Mucosa of descending colon (tissue), 3 donors: ENCODE results near the gene IQGAP1. TPM values are rescaled to one million over a fixed set of nuclear protein-coding genes. Genes with fewer than 3 reads are reported as not detected.

Experiments used
- ATAC-seq: fragments of 200-7000 bp; cut with Tn5 transposase; one replicate; pipeline ENCODE4 v1.9.1; 2020; ENCODE audit warnings: mild to moderate bottlenecking, moderate library complexity
- DNase-seq, 3 donors: peaks; one replicate each; pipeline ENCODE4 v3.0.0-alpha.2; 2020
- H3K36me3 ChIP-seq: fragments of 200-600 bp; one replicate; pipeline ENCODE4 v1.8.0; 2021; ENCODE audit warnings: low read depth, mild to moderate bottlenecking
- H3K4me1 ChIP-seq: fragments of 200-600 bp; one replicate; pipeline ENCODE4 v1.8.0; 2021; ENCODE audit warnings: low read depth, mild to moderate bottlenecking
- H3K4me3 ChIP-seq: fragments of 200-600 bp; one replicate; pipeline ENCODE4 v1.8.0; 2021; ENCODE audit warnings: mild to moderate bottlenecking
- H3K9me3 ChIP-seq: fragments of 200-600 bp; one replicate; pipeline ENCODE4 v1.8.0; 2021; ENCODE audit warnings: mild to moderate bottlenecking
- intact Hi-C, 2 donors: fragments of 100-400 bp; cut with DNase I in 1 of 2; cut with micrococcal nuclease in 1 of 2; formaldehyde crosslinking; loops; one replicate each; pipeline versions ENCODE4 v1.11.0 to v1.11.1; 2022; cut with DNase I, micrococcal nuclease
- total RNA-seq, 3 donors: library from RNA; stranded (reverse); fragmentation: NEBNext Ultra II Directional in 2 of 3; extraction: Animal tissue kit (Norgen Biotek cat#: 25700) in 2 of 3; gene quantifications; one replicate each; pipeline versions ENCODE4 v1.2.1 to v1.2.4, GENCODE V29; 2021 to 2023
- TF ChIP-seq, protein P1 (sequence below): fragments of 200-600 bp; IDR thresholded peaks from one replicate; pipeline ENCODE4 v1.8.0; 2022; ENCODE audit warnings: antibody characterized with exemption, mild to moderate bottlenecking
- donor health status: DM: no; HTN: no; CAD: no; lungs with moderate emphysema.
- donor health status: DM: no; HTN: no; CAD: no.
- donor health status: DM: no; HTN: yes; CAD: no.

Gene IQGAP1
- total RNA-seq, 3 donors from 2014 or later: 186 to 242 (median 206) TPM

DNA sequence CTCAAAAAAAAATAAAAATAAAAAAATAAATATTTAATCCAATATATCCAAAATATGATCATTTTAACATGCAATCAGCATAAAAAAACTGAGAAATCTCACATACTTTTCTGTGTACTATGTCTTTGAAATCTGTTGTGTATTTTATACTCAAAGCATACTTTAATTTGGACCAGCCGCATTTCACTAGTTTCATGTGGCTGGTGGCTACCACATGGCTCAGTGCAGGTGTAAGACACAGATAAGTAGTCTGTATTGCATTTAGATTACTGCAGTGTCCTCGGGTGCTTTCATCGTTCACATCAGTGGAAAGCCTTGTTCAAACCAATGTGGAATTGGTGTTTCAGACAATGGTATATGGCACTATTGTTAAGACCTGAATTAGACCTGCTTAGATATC lies 152.7 kb downstream of the IQGAP1 start:
- Histone ChIP-seq H3K4me1 (no peaks in the 10 kb centered on the region), H3K36me3 (no peaks in the 10 kb centered on the region), H3K9me3 (no peaks in the 10 kb centered on the region), H3K4me3 (no peak overlapping the region)
- TF ChIP-seq, protein P1, sequence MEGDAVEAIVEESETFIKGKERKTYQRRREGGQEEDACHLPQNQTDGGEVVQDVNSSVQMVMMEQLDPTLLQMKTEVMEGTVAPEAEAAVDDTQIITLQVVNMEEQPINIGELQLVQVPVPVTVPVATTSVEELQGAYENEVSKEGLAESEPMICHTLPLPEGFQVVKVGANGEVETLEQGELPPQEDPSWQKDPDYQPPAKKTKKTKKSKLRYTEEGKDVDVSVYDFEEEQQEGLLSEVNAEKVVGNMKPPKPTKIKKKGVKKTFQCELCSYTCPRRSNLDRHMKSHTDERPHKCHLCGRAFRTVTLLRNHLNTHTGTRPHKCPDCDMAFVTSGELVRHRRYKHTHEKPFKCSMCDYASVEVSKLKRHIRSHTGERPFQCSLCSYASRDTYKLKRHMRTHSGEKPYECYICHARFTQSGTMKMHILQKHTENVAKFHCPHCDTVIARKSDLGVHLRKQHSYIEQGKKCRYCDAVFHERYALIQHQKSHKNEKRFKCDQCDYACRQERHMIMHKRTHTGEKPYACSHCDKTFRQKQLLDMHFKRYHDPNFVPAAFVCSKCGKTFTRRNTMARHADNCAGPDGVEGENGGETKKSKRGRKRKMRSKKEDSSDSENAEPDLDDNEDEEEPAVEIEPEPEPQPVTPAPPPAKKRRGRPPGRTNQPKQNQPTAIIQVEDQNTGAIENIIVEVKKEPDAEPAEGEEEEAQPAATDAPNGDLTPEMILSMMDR: no peak
- intact Hi-C loops: no loop called here
- DNase-seq (no peak), ATAC-seq (no peak)

DNA sequence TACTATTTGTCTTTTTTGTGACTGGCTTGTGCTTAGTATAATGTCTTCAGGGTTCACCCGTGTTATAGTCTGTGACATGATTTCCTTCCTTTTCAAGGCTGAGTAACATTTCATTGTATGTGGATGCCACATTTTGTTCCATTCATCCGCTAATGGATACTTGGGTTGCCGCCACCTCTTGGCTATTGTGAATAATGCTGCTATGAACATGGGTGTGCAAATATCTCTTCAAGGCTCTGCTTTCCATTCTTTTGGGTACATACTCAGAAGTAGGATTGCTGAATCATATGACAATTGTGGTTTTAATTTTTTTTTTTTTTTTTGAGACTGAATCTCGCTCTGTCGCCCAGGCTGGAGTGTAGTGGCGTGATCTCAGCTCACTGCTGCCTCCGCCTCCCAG lies 157.1 kb downstream of the IQGAP1 start:
- H3K4me3 ChIP-seq: no peak overlapping the region
- TF ChIP-seq, protein P1: no peak
- H3K4me1 ChIP-seq: no peaks in the 10 kb centered on the region
- H3K9me3 ChIP-seq: no peaks in the 10 kb centered on the region
- intact Hi-C loops: no loop called here
- H3K36me3 ChIP-seq: no peaks in the 10 kb centered on the region
- ATAC-seq (no peak), DNase-seq (no peak)

DNA sequence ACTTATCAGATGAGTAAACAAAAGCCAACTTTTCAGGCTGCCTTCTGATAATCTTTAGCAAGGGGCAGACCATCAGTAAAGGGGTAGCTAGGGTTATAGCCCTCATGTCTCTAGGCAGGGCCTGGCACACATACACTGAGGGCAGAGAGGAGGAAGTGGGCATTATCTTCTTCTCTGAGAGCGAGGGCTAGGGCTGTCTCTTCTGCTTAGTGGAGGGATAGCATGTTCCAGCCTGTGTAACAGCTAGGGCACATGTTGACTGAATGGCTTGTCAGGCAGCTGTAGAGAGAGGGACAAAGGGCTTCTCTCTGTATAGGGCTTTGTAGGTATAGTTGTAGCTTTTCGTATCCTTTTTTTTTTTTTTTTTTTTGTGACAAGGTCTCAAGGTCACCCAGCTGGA lies 159.5 kb downstream of the IQGAP1 start:
- Histone ChIP-seq H3K36me3 (no peaks in the 10 kb centered on the region), H3K9me3 (no peaks in the 10 kb centered on the region), H3K4me3 (no peak overlapping the region), H3K4me1 (no peaks in the 10 kb centered on the region)
- TF ChIP-seq, protein P1: no peak
- intact Hi-C loops: no loop called here
- no peak for DNase-seq
- peak; percentile 21 for ATAC-seq

DNA sequence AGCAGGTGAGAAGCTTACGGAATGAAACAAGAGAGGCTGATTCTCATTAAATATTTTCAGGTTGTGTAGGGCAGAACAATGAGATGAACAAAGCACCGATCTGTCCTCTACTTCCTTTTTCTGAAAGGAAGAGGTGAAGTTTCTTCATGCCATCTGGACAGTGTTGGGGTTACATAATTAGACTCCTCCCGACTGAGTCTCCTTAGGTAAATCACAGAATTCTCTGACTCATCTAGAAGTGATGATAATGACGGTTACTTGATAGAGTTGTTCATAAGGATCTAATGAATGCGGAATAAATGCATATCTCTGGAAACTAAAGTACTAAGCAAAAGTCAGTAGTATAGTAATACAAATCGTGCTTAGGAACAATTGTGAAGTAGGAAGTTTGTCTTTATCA lies 162.9 kb downstream of the IQGAP1 start:
- Histone ChIP-seq H3K36me3 (no peaks in the 10 kb centered on the region), H3K9me3 (no peaks in the 10 kb centered on the region), H3K4me3 (no peak overlapping the region), H3K4me1 (no peaks in the 10 kb centered on the region)
- no peak for DNase-seq
- TF ChIP-seq, protein P1: no peak
- intact Hi-C loops: no loop called here
- peak; percentile 52 for ATAC-seq

Other genes starting within 250 kb of the IQGAP1 start
- gene SEMA4B, start 186.9 kb upstream of the IQGAP1 start, total RNA-seq: 100 to 1,000 TPM; 118 to 146 (median 131) TPM
- 100 to 1,000 TPM; 126 to 273 (median 209) TPM for gene CIB1, start 154.3 kb upstream of the IQGAP1 start, total RNA-seq
- gene GDPGP1, start 154.0 kb upstream of the IQGAP1 start, total RNA-seq: 10 to 100 TPM; 18.2 to 25.5 (median 19.3) TPM
- under 1 TPM; 0.34 to 0.93 (median 0.63) TPM for gene TTLL13, start 138.7 kb upstream of the IQGAP1 start, total RNA-seq
- 100 to 1,000 TPM in 1 of 3 donors, 10 to 100 TPM in 2; 41.7 to 111 (median 54.1) TPM for gene NGRN, start 122.6 kb upstream of the IQGAP1 start, total RNA-seq
- 10 to 100 TPM; 11.8 to 17.8 (median 15.4) TPM for gene ZNF774, start 36.0 kb upstream of the IQGAP1 start, total RNA-seq
- 10 to 100 TPM; 21.6 to 53.6 (median 21.7) TPM for gene CRTC3, start 141.7 kb downstream of the IQGAP1 start, total RNA-seq